ENCODE data around the gene PLCB4.

PLCB4 gene

GRCh38 chr20:9212735-9213134 is 143.8 kb downstream of the PLCB4 start:
- in situ Hi-C loops (cut with HindIII; ENCODE audit: low sequenced_read_pairs) = no loop called here

DNA sequence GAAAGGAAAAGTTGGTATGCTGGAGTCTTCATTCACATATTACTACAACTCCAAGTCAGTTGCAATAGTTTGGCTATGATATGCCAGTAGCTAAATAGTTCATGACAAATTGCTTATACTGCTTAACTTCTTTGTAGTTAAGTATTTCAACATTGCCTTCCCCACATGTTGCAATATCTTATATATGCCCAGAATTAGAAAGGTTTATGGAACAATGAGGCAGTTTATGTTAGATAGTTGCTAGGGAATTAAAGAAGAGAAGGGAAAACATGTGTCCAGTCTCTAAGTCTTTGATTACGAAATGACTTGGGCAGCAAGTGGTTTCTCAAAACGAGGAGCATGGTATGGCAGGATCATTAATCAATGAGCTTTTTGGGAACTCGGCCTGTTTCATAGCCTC is 145.8 kb downstream of the PLCB4 start:
- in situ Hi-C loops (cut with HindIII; ENCODE audit: low sequenced_read_pairs) = no loop called here

DNA sequence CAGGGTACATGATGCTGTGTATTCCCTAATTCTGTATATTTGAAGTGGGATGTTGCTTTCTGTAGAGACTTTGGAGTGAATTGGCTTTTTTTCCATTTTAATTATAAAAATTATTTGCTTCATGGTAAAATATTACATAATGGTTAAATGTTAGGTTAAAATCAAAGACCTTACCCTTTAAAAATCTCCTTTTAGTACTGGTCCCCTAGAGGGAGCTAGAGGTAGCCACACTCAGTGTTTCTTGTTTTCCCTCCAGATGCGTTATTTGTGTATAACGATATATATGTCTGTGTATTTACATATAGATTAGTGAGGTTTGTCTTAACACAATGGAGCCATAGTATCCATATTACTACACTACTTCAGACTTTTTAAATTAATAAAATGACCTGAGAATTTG is 146.7 kb downstream of the PLCB4 start:
- in situ Hi-C loops (cut with HindIII; ENCODE audit: low sequenced_read_pairs) = no loop called here

DNA sequence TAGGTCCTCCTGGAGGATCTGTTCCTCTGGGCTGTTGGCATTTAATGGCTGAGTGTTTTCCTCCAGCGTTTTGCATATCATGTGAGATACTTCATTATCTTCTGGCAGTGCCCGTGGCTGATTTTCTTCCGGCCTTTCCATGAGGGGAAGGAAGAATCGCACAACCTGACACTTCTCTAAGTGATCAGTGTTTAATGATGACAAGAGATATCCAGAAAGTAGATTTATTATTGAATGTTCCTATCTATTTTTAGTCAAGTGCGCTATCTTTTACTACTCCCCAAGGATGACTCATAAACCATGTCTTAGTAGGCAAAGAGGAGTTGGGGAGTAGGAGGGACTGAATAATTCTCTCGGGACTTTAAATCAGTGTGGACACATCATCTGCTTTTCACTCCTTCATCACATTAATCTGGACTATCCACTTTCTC is 149.7 kb downstream of the PLCB4 start:
- in situ Hi-C loops (cut with HindIII; ENCODE audit: low sequenced_read_pairs) = no loop called here

- in situ Hi-C loops (cut with HindIII; ENCODE audit: low sequenced_read_pairs) = no loop called here
Observed at GRCh38 chr20:9220874-9221547, 152.1 kb downstream of the PLCB4 start.

DNA sequence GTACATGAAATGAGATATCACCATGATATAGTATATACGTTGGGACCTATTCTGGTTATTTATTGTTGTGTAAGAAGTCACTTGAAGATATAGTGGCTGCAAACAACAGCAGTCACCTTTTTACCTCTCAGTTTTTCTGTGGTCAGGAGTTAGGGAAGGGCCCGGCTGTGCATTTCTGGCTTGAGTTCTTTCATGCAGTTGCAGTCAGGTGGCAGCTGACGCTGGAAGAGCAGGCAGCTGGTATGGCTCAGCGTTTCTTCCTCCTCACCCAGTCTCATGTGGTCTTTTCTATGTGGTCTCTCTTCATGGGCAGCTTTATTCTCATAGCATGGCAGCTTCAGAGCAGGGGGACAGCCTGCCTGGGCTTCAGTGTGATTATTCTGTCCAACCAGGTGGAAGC is 154.4 kb downstream of the PLCB4 start:
- in situ Hi-C loops (cut with HindIII; ENCODE audit: low sequenced_read_pairs) = no loop called here

- in situ Hi-C loops (cut with HindIII; ENCODE audit: low sequenced_read_pairs) = no loop called here
Observed at GRCh38 chr20:9225879-9226278, 157.0 kb downstream of the PLCB4 start.

DNA sequence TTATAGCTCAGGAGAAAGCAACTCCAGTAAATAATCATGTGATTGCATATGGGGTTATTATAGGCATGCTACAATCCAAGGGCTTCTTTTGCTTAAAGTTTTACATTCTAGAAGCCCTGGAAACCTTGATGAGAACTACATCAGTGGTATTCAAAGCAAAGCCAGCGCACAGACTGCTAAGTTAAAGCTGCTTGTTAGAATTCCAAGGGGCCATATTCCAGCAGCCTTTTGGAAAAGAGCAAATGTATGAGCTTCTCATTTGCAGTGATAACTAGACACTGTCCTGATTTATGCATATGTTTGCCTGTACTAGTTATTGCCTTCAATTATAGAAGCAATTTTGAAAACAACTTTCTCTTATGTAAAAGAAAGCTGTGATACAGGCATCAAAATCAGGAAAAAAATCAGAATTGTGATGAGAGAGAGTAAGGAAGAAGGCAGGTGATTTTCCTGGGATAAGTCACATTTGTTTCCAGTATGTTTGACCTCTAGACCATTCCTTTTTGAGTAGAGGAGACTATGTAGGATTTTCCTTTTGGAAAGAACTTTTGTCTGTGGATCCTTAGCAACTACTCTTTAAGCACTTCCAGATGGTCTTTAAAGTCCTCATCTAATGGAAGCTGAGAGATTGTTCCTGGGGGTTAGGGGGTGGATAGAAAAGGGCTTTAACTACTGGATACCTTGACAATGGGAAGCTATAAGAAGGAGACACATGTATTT is 159.2 kb downstream of the PLCB4 start:
- in situ Hi-C loops (cut with HindIII; ENCODE audit: low sequenced_read_pairs) = no loop called here

DNA sequence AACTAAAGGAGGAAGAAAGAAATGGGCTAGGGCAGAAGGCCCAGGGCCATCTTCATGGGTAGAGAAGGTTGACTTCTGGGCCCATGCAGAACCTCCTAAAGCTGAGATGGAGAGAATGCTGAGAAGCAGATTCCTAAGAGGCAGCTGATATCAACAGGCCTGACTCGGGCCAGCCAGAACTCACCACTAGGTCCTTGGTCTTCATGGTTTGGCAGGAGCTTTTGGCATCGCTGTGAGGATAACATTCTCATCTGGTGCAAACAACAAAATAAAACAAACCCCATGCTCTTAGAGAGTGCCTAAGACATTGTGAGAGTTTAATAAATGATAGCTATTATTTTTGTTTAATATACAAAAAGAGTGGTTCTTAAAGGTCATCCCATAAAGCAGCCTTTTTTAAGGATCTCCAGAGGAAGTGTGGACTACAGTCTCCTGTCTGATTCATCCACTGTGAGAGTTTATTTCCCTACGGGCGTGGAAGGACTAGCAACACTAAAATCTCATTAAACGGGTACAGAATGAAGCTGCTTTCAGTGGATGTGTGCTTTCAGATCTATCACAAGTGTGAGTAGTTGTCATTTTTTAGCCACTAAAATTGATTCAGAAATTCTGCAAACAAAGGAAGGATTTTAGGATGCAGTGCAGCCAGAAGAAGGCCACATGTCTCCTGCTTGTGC is 160.0 kb downstream of the PLCB4 start:
- in situ Hi-C loops (cut with HindIII; ENCODE audit: low sequenced_read_pairs) = no loop called here

GRCh38 chr20:9230406-9230805 is 161.5 kb downstream of the PLCB4 start:
- in situ Hi-C loops (cut with HindIII; ENCODE audit: low sequenced_read_pairs) = no loop called here

- in situ Hi-C loops (cut with HindIII; ENCODE audit: low sequenced_read_pairs) = no loop called here
Observed at GRCh38 chr20:9233804-9234203, 164.9 kb downstream of the PLCB4 start.

- in situ Hi-C loops (cut with HindIII; ENCODE audit: low sequenced_read_pairs) = no loop called here
Observed at GRCh38 chr20:9235518-9235917, 166.6 kb downstream of the PLCB4 start.

GRCh38 chr20:9236458-9236857 is 167.6 kb downstream of the PLCB4 start:
- in situ Hi-C loops (cut with HindIII; ENCODE audit: low sequenced_read_pairs) = no loop called here

DNA sequence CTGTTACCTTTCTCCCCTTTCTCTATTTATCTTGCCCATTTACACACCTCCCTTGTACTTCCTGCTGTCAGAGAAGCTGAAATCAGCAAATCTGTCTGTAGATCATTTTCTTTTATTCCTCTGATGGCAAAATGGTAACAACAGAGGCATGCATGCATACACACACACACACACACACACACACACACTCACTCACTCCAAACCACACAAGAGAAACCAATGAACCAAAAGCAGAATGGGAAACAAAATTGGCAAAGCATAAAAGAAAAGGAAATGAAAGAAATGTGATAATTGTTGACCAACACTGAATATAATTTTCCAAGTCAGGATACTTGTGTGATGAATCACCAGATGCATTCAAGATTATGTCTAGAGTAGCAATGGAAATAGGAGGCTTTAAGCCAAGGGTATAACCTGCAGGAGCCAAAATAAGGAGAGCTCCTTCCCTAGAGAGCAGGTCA is 172.4 kb downstream of the PLCB4 start:
- in situ Hi-C loops (cut with HindIII; ENCODE audit: low sequenced_read_pairs) = no loop called here

DNA sequence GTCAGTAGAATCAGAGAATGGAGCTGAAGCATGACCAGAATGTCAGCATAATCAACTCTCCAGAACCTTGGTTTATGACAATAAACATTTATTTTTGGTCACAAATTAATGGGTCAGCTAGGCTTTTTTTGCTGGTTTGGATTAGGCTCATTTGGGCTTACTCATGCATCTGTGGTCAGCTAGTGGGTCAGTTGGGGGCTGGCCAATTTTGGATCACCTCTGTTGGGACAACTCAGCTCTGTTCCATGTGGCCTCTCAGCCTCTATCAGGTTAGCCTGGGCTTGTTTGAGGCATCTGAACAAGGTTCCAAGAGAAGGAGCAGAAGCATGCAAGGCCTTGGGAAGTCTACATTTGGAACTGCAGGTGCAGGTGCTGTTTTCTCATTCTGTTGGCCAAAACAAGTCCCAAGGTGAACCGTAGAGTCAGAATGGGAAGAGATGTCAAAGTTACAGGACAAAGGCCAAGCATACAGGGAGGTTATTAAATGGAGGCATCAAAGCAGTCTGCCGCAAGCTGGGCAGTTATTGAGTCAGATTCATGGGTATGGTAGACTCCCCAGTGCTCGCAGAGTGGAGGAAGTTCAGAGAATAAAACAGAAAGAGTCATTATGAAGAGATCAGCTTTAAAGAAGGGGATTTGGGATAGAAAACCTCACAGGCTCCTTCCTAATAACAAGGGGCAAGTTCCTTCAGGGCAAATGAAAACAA is 173.0 kb downstream of the PLCB4 start:
- in situ Hi-C loops (cut with HindIII; ENCODE audit: low sequenced_read_pairs) = no loop called here

DNA sequence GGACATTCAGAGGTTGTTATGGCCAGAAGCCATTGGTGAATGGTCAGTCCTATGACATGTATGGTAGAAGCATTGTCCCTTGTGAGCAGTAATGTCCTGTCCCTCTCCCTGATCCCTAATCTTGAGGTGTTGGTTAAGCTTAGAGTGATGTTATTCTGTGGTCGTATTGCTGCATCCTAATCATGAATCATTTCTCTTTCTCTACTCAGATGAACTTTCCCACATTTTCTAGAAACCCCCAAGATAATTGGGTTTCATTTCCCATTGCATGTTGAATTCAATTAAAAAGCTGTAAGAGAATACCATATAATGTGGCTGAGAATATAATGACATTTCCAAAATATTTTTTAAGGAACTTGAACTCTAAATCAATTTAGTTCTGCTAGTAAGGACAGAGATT is 175.1 kb downstream of the PLCB4 start:
- in situ Hi-C loops (cut with HindIII; ENCODE audit: low sequenced_read_pairs) = no loop called here

DNA sequence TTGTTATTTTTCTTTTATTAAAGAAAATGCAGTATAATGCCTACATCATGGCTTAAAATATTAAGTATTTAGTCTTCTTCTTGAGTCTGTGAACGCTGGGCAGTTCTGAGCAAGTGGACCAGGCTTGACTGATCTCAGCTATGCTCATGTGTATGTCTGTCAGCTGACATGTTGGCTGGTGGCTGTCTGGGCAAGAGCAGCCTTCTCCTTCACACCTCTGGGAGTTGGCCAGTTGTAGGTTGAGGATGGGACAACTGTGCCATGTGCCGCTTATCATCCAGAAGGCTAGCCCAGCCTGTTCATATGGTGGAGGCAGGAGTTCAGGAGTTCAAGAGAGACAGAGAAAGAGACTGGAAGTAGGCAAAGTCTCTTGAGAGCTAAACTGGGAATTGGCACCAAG is 175.9 kb downstream of the PLCB4 start:
- in situ Hi-C loops (cut with HindIII; ENCODE audit: low sequenced_read_pairs) = no loop called here

DNA sequence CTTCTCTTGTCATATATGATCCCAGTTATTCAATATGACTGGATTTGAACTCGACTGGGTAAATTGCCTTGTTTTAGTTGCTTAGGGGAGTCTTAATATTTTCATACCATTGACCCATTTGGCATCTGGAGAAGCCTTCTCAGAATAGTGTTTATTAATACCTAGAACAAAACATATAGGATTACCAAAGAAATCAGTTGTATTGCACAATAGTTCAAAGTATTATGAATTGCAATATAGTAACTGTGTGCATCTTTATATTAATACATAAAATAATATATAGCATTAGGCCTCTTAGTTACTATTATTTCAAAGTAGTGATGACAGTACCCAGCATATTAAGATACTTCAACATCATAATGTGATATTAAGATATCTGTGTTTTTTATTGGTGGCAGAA is 177.8 kb downstream of the PLCB4 start:
- in situ Hi-C loops (cut with HindIII; ENCODE audit: low sequenced_read_pairs) = no loop called here

- in situ Hi-C loops (cut with HindIII; ENCODE audit: low sequenced_read_pairs) = no loop called here
Observed at GRCh38 chr20:9250511-9250910, 181.6 kb downstream of the PLCB4 start.

GRCh38 chr20:9253006-9253539 is 184.2 kb downstream of the PLCB4 start:
- in situ Hi-C loops (cut with HindIII; ENCODE audit: low sequenced_read_pairs) = no loop called here

DNA sequence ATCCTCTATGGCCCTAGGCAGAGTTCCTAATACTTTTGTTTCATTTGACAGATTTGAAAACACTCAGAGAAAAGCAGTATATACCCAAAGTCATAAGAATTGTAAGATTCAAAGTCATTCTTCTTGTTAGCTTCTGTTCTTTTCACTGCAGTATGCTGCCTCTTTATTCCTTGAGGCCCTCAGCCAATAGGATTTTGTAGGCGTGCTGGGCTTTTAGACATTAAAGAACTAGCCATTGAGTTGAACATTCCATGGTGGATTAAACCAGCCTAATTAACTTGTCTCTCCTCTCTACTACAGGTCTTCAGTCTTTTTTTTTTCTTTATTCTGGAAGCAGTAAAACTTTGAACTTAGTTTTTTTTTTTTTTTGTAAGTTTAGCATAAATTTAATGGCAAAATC is 186.3 kb downstream of the PLCB4 start:
- in situ Hi-C loops (cut with HindIII; ENCODE audit: low sequenced_read_pairs) = no loop called here

Data from DLD1 (cell line).